SK-N-SH treated with all-trans-retinoic acid at 6 μM for 48 hours (cell line): ENCODE data around the gene ANXA7.

ENCODE experiments used
- ATAC-seq: fragments of 200-7000 bp; cut with Tn5 transposase; 3 replicates; pipeline ENCODE4 v1.9.1; 2020; ENCODE audit warnings: mild to moderate bottlenecking, moderate library complexity
- ARNTL ChIP-seq: fragments of 450-650 bp; formaldehyde crosslinking; IDR thresholded peaks from 2 replicates; pipeline ENCODE4 v1.5.0; 2020; ENCODE audit warnings: low read depth, mild to moderate bottlenecking, moderate library complexity, borderline replicate concordance
- BACH2 ChIP-seq: fragments of 250-450 bp; sonication (Bioruptor Pico); IDR thresholded peaks from 2 replicates; pipeline ENCODE4 v1.9.0; 2021; ENCODE audit warnings: mild to moderate bottlenecking, borderline replicate concordance
- ESRRG ChIP-seq: fragments of 250-450 bp; sonication (Bioruptor Pico); IDR thresholded peaks from 2 replicates; pipeline ENCODE4 v1.6.1; 2021; ENCODE audit warnings: mild to moderate bottlenecking
- GLIS3 ChIP-seq: fragments of 250-450 bp; sonication (Bioruptor Pico); IDR thresholded peaks from 2 replicates; pipeline ENCODE4 v1.5.0; 2020; ENCODE audit warnings: mild to moderate bottlenecking, moderate library complexity
- ISL1 ChIP-seq: fragments of 250-450 bp; sonication (Bioruptor Pico); IDR thresholded peaks from 2 replicates; pipeline ENCODE4 v2.1.2; 2022; ENCODE audit warnings: mild to moderate bottlenecking, moderate library complexity
- OSR1 ChIP-seq: fragments of 250-450 bp; sonication (Bioruptor Pico); IDR thresholded peaks from 2 replicates; pipeline ENCODE4 v1.8.0; 2022; ENCODE audit warnings: moderate library complexity, mild to moderate bottlenecking, inconsistent platforms
- PPARA ChIP-seq: fragments of 250-450 bp; sonication (Bioruptor Pico); IDR thresholded peaks from 2 replicates; pipeline ENCODE4 v1.5.0; 2020; ENCODE audit warnings: mild to moderate bottlenecking, borderline replicate concordance
- RARB ChIP-seq: fragments of 250-450 bp; sonication (Bioruptor Pico); IDR thresholded peaks from 2 replicates; pipeline ENCODE4 v1.8.0; 2021; ENCODE audit warnings: mild to moderate bottlenecking, moderate library complexity
- TCF4 ChIP-seq: fragments of 250-450 bp; sonication (Bioruptor Pico); IDR thresholded peaks from 2 replicates; pipeline ENCODE4 v1.8.0; 2021; ENCODE audit warnings: mild to moderate bottlenecking, moderate library complexity, borderline replicate concordance
- TOX ChIP-seq: fragments of 250-450 bp; sonication (Bioruptor Pico); IDR thresholded peaks from 2 replicates; pipeline ENCODE4 v1.8.0; 2021; ENCODE audit warnings: mild to moderate bottlenecking, moderate library complexity, borderline replicate concordance
- ZC3H10 ChIP-seq: fragments of 250-450 bp; sonication (Bioruptor Pico); IDR thresholded peaks from 2 replicates; pipeline ENCODE4 v1.5.1; 2021; ENCODE audit warnings: mild to moderate bottlenecking, moderate library complexity
- ZFP3 ChIP-seq: fragments of 250-450 bp; sonication (Bioruptor Pico); IDR thresholded peaks from 2 replicates; pipeline ENCODE4 v1.5.0; 2020; ENCODE audit warnings: mild to moderate bottlenecking, moderate library complexity
- ZNF565 ChIP-seq: fragments of 450-650 bp; formaldehyde crosslinking; conservative IDR thresholded peaks from 2 replicates; pipeline ENCODE4 v1.5.0; 2020; ENCODE audit warnings: low read depth, mild to moderate bottlenecking, moderate library complexity
- ZNF70 ChIP-seq: fragments of 450-650 bp; formaldehyde crosslinking; IDR thresholded peaks from 2 replicates; pipeline ENCODE4 v1.5.0; 2020; ENCODE audit warnings: mild to moderate bottlenecking, moderate library complexity
- TF ChIP-seq, protein P1 (sequence below): fragments of 250-450 bp; sonication (Bioruptor Pico); IDR thresholded peaks from 2 replicates; pipeline ENCODE4 v1.8.0; 2020; ENCODE audit warnings: mild to moderate bottlenecking, moderate library complexity, borderline replicate concordance
- TF ChIP-seq, protein P2 (sequence below): fragments of 250-450 bp; sonication (Bioruptor Pico); IDR thresholded peaks from 2 replicates; pipeline ENCODE4 v1.5.1; 2020; ENCODE audit warnings: low read depth, mild to moderate bottlenecking, moderate library complexity
- TF ChIP-seq, protein P3 (sequence below): fragments of 250-450 bp; sonication (Bioruptor Pico); IDR thresholded peaks from 2 replicates; pipeline ENCODE4 v1.5.0; 2020; ENCODE audit warnings: mild to moderate bottlenecking, moderate library complexity

Gene ANXA7

DNA sequence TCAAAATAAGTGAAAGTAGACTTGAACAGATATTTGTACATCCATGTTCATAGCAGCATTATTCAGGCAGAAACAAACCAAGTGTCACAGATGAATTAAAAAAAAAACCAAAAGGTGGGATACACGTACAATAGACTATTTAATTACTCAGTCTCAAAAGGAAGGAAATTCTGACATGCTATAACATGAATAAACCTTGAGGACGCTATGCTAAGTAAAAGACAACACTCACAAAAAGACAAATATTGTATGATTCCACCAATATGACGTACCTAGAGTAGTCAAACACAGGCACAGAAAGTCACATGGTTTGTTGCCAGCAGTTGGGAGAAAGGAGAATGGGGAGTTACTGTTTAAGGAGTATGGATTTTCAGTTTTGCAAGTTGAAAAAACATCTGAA lies 37.2 kb downstream of the ANXA7 start:
- no peak for ATAC-seq
- TF ChIP-seq RARB (CRISPR knock-in tag) (no peak), TCF4 (CRISPR knock-in tag) (no peak), ZNF565 (CRISPR knock-in tag) (no peak), ZC3H10 (CRISPR knock-in tag) (no peak), OSR1 (CRISPR knock-in tag) (no peak)
- TF ChIP-seq, protein P1, sequence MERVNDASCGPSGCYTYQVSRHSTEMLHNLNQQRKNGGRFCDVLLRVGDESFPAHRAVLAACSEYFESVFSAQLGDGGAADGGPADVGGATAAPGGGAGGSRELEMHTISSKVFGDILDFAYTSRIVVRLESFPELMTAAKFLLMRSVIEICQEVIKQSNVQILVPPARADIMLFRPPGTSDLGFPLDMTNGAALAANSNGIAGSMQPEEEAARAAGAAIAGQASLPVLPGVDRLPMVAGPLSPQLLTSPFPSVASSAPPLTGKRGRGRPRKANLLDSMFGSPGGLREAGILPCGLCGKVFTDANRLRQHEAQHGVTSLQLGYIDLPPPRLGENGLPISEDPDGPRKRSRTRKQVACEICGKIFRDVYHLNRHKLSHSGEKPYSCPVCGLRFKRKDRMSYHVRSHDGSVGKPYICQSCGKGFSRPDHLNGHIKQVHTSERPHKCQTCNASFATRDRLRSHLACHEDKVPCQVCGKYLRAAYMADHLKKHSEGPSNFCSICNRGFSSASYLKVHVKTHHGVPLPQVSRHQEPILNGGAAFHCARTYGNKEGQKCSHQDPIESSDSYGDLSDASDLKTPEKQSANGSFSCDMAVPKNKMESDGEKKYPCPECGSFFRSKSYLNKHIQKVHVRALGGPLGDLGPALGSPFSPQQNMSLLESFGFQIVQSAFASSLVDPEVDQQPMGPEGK (CRISPR knock-in tag) = no peak
- TF ChIP-seq, protein P2, sequence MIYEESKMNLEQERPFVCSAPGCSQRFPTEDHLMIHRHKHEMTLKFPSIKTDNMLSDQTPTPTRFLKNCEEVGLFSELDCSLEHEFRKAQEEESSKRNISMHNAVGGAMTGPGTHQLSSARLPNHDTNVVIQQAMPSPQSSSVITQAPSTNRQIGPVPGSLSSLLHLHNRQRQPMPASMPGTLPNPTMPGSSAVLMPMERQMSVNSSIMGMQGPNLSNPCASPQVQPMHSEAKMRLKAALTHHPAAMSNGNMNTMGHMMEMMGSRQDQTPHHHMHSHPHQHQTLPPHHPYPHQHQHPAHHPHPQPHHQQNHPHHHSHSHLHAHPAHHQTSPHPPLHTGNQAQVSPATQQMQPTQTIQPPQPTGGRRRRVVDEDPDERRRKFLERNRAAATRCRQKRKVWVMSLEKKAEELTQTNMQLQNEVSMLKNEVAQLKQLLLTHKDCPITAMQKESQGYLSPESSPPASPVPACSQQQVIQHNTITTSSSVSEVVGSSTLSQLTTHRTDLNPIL (CRISPR knock-in tag) = no peak

DNA sequence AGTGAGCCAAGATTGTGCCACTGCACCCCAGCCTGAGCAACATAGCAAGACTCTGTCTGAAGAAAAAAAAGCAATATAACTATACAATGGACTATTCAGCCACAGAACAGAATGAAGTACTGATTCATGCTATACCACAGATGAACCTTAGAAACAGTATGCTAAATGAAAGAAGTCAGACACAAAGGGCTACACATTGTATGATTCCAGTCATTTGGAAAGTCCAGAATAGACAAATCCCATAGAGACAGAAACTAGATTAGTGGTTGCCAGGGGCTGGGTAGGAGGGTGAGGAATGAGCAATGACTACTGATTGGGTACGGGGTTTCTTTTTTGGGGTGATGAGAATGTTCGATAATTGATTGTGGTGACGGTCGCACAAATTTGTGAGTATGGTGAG lies 45.6 kb downstream of the ANXA7 start:
- ATAC-seq = no peak
- TF ChIP-seq ISL1 (CRISPR knock-in tag) = no peak
- TF ChIP-seq GLIS3 (CRISPR knock-in tag) = no peak
- TF ChIP-seq ZNF70 (CRISPR knock-in tag) = no peak
- no peak for TF ChIP-seq ESRRG (CRISPR knock-in tag)
- TF ChIP-seq, protein P1 (CRISPR knock-in tag) = no peak
- TF ChIP-seq RARB (CRISPR knock-in tag) = no peak
- no peak for TF ChIP-seq ZC3H10 (CRISPR knock-in tag)
- TF ChIP-seq BACH2 (CRISPR knock-in tag) = no peak
- TF ChIP-seq, all 23 proteins: peak for 0

DNA sequence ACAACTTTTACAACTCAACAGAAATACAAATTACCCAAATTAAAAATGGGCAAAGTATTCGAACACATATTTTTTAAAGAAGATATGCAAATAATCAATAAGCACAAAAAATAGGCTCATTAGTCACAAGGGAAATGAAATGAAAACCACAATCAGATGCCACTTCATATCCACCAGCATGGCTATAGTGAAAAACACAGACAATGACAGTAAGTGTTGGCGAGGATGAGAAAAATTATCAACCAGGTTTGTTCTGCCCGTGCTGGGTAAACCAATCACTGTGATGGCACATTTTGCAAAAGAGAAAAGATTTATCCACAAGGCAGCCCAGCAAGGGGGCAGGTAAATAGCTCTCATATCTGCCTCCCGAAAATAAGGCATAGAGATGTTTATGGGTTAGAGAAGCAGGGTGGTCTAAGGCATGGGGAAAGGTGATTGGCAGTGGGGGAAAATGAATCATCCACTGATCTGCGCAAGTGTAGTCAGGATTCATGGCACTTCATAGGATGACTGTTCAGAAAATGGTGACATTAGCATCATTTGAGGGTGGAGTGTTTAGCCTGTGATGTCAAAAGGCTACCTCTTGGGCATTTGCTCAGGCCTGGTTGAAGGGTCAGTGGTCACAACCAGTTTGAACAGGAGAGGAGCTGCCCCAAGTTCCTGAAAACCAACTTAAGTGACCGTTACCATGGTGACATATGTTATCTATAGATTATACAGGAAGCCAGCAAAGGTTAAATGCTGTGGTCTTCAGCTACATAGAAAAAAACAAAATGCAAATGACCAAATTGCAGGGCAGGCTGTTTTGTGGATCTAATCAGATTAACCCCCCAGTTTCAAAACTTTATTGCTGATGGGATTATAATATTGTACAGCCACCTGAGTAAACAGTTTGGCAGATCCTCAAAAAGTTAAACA lies 47.2 kb downstream of the ANXA7 start:
- no peak for TF ChIP-seq PPARA (CRISPR knock-in tag)
- no peak for TF ChIP-seq ARNTL (CRISPR knock-in tag)
- TF ChIP-seq, protein P3, sequence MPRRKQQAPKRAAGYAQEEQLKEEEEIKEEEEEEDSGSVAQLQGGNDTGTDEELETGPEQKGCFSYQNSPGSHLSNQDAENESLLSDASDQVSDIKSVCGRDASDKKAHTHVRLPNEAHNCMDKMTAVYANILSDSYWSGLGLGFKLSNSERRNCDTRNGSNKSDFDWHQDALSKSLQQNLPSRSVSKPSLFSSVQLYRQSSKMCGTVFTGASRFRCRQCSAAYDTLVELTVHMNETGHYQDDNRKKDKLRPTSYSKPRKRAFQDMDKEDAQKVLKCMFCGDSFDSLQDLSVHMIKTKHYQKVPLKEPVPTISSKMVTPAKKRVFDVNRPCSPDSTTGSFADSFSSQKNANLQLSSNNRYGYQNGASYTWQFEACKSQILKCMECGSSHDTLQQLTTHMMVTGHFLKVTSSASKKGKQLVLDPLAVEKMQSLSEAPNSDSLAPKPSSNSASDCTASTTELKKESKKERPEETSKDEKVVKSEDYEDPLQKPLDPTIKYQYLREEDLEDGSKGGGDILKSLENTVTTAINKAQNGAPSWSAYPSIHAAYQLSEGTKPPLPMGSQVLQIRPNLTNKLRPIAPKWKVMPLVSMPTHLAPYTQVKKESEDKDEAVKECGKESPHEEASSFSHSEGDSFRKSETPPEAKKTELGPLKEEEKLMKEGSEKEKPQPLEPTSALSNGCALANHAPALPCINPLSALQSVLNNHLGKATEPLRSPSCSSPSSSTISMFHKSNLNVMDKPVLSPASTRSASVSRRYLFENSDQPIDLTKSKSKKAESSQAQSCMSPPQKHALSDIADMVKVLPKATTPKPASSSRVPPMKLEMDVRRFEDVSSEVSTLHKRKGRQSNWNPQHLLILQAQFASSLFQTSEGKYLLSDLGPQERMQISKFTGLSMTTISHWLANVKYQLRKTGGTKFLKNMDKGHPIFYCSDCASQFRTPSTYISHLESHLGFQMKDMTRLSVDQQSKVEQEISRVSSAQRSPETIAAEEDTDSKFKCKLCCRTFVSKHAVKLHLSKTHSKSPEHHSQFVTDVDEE = no peak
- TF ChIP-seq, protein P2 (CRISPR knock-in tag) = no peak
- no peak for TF ChIP-seq TCF4 (CRISPR knock-in tag)
- TF ChIP-seq, all 23 proteins: peak for 0
- no peak for ATAC-seq

DNA sequence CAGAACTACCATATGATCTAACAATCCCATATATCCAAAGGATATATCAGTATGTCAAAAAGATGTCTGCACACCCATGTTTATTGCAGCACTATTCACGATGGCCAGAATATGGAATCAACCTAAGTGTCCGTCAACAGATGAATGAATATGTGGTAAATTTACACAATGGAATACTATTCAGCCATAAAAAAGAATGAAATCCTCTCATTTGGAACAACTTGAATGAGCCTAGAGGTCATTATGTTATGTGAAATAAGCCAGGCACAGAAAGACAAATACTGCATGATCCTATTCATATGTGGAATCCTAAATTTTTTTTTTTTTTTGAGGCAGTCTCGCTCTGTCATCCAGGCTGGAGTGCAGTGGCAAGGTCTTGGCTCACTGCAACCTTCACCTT lies 48.9 kb downstream of the ANXA7 start:
- ATAC-seq = no peak
- TF ChIP-seq, protein P1 (CRISPR knock-in tag) = no peak
- TF ChIP-seq TOX (CRISPR knock-in tag) (no peak), ZNF70 (CRISPR knock-in tag) (no peak), ARNTL (CRISPR knock-in tag) (no peak), ZFP3 (CRISPR knock-in tag) (no peak), ZNF565 (CRISPR knock-in tag) (no peak), ESRRG (CRISPR knock-in tag) (no peak), GLIS3 (CRISPR knock-in tag) (no peak)
- TF ChIP-seq, protein P2 (CRISPR knock-in tag) = no peak
